Rectal smooth muscle tissue (tissue), 1 donor: Measurements from ENCODE around the gene C1orf74.
"Not testable (repeated sequence)": the region's sequence is repeated elsewhere in the genome, so short reads cannot be mapped to it uniquely, and the experiment has no call there.

Source experiments
- H3K27ac ChIP-seq: one replicate; pipeline ENCODE4 v1.7.0; 2013; ENCODE audit warnings: low read depth, low read length, inconsistent platforms
- H3K27me3 ChIP-seq: one replicate; pipeline ENCODE4 v1.7.0; 2013; ENCODE audit warnings: low read length; ENCODE audit not compliant: control insufficient read depth, insufficient read depth
- H3K36me3 ChIP-seq: one replicate; pipeline ENCODE4 v1.7.0; 2013; ENCODE audit warnings: low read length; ENCODE audit not compliant: control insufficient read depth, insufficient read depth
- H3K4me1 ChIP-seq: one replicate; pipeline ENCODE4 v1.7.0; 2013; ENCODE audit warnings: low read length; ENCODE audit not compliant: control insufficient read depth, insufficient read depth
- H3K4me3 ChIP-seq: one replicate; pipeline ENCODE4 v1.7.0; 2013; ENCODE audit warnings: low read length
- H3K9ac ChIP-seq: one replicate; pipeline ENCODE4 v1.7.0; 2013; ENCODE audit warnings: low read length

C1orf74 gene

DNA sequence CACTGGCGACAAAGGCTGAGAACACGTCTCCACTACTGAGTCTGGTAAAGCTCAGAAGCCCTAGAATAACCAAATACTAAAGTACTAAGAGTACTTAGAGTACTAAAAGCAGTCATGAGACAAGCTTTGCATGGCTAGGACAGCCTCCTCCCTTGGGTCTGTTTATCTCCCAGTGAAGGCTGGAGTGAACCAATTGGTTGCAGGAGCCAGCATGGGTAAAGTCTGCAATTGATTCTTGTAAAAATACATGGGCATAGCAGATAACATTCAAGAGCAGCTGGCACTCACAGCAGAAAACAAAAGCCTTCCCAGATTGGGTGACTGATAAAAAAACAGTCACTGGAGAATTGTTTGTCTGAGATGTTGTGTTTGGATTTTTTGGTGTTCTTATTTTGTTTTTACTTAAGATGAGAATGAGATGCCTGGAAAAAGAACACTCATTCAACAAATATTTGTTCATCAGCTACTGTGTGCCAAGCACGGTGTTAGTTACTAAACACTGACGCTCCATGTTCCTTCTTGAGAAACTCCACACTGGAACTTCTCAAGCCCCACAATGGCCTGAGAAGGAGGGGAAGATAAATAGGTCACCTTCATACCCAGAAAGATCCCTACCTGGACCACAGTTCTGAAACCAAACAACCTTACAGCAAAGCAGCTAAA lies 17.9 kb upstream of the C1orf74 start:
- H3K27ac ChIP-seq: no peak overlapping the region
- no peaks in the 10 kb centered on the region for H3K27me3 ChIP-seq
- H3K4me1 ChIP-seq: no peaks in the 10 kb centered on the region
- no peak overlapping the region for H3K9ac ChIP-seq
- no peaks in the 10 kb centered on the region for H3K36me3 ChIP-seq
- no peak overlapping the region for H3K4me3 ChIP-seq

- Histone ChIP-seq H3K36me3 (no peaks in the 10 kb centered on the region), H3K9ac (no peak overlapping the region), H3K4me1 (no peaks in the 10 kb centered on the region), H3K27ac (no peak overlapping the region), H3K27me3 (no peaks in the 10 kb centered on the region), H3K4me3 (no peak overlapping the region)
Observed at GRCh38 chr1:209800984-209801834, 16.9 kb upstream of the C1orf74 start.

GRCh38 chr1:209797978-209798639 lies 13.8 kb upstream of the C1orf74 start:
- H3K4me3 ChIP-seq: no peak overlapping the region
- H3K27me3 ChIP-seq: no peaks in the 10 kb centered on the region
- H3K9ac ChIP-seq: no peak overlapping the region
- H3K36me3 ChIP-seq: no peaks in the 10 kb centered on the region
- no peak overlapping the region for H3K27ac ChIP-seq
- no peaks in the 10 kb centered on the region for H3K4me1 ChIP-seq

- not testable (repeated sequence) for H3K4me1 ChIP-seq, H3K9ac ChIP-seq, H3K27ac ChIP-seq, H3K27me3 ChIP-seq, H3K4me3 ChIP-seq, H3K36me3 ChIP-seq
Observed at GRCh38 chr1:209793711-209794110, 9.4 kb upstream of the C1orf74 start.

DNA sequence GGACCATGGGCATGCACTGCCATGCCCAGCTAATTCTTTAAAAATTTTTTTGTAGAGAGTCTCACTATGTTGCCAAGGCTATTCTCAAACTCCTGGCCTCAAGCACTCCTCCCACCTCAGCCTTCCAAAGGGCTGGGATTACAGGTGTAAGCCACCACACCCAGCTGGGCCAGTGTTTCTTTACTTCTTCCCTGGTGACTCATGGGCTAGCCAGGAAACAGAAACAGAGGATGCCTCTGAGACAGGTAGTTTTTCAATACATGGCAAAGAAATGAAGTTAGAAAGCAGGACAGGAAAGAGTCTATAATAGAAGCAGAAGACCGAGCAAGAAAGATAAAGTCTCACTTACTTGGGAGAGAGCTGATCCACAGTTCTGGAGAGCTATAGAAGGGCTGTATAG lies 7.6 kb upstream of the C1orf74 start:
- H3K9ac ChIP-seq: no peak overlapping the region
- peaks cover 8% of the 10 kb centered on the region for H3K4me1 ChIP-seq
- H3K36me3 ChIP-seq: no peaks in the 10 kb centered on the region
- no peak overlapping the region for H3K4me3 ChIP-seq
- no peaks in the 10 kb centered on the region for H3K27me3 ChIP-seq
- H3K27ac ChIP-seq: no peak overlapping the region

- Histone ChIP-seq H3K4me3 (peak overlapping the region; percentile 1), H3K27me3 (no peaks in the 10 kb centered on the region), H3K27ac (no peak overlapping the region), H3K4me1 (peaks cover 8% of the 10 kb centered on the region), H3K36me3 (no peaks in the 10 kb centered on the region), H3K9ac (no peak overlapping the region)
Observed at GRCh38 chr1:209790286-209791193, 6.2 kb upstream of the C1orf74 start.

DNA sequence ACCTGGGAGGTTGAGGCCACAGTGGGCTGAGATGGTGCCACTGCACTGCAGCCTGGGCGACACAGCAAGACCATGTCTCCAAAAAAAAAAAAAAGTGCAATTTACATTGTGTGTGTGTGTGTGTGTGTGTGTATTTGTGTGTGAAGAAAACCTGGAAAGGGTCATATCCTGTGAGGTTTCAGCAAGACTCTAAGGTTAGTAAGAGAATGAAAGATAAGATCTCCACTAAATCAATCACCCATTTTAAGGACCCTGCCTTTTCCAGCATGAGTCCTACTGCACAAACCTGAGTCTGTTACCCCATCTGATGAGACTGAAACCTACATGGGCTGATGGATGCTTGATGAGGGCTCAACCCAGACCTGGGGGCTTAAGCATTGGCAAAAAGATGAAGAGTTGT lies 4.9 kb upstream of the C1orf74 start:
- H3K36me3 ChIP-seq: no peaks in the 10 kb centered on the region
- no peak overlapping the region for H3K27ac ChIP-seq
- no peaks in the 10 kb centered on the region for H3K27me3 ChIP-seq
- H3K4me3 ChIP-seq: no peak overlapping the region
- peaks cover 11% of the 10 kb centered on the region for H3K4me1 ChIP-seq
- H3K9ac ChIP-seq: no peak overlapping the region

GRCh38 chr1:209787551-209787950 lies 3.2 kb upstream of the C1orf74 start:
- no peak overlapping the region for H3K9ac ChIP-seq
- H3K4me3 ChIP-seq: peak overlapping the region; percentile 27
- H3K27ac ChIP-seq: peak overlapping the region; percentile 92

GRCh38 chr1:209786146-209786545 lies 1.8 kb upstream of the C1orf74 start:
- no peaks in the 10 kb centered on the region for H3K27me3 ChIP-seq
- no peak overlapping the region for H3K27ac ChIP-seq
- peaks cover 21% of the 10 kb centered on the region for H3K4me1 ChIP-seq
- H3K36me3 ChIP-seq: no peaks in the 10 kb centered on the region
- no peak overlapping the region for H3K4me3 ChIP-seq
- no peak overlapping the region for H3K9ac ChIP-seq

More at GRCh38 chr1:209787551-209787950, 3.2 kb upstream of the C1orf74 start:
- Histone ChIP-seq H3K36me3 (no peaks in the 10 kb centered on the region), H3K4me1 (peaks cover 21% of the 10 kb centered on the region), H3K27me3 (no peaks in the 10 kb centered on the region)

GRCh38 chr1:209785592-209785991 lies 1.2 kb upstream of the C1orf74 start:
- Histone ChIP-seq H3K4me3 (no peak overlapping the region), H3K27me3 (no peaks in the 10 kb centered on the region), H3K9ac (no peak overlapping the region), H3K36me3 (no peaks in the 10 kb centered on the region), H3K4me1 (peaks cover 21% of the 10 kb centered on the region), H3K27ac (no peak overlapping the region)

- no peak overlapping the region for H3K27ac ChIP-seq
- no peaks in the 10 kb centered on the region for H3K27me3 ChIP-seq
- H3K9ac ChIP-seq: no peak overlapping the region
- H3K36me3 ChIP-seq: no peaks in the 10 kb centered on the region
- peaks cover 19% of the 10 kb centered on the region for H3K4me1 ChIP-seq
- H3K4me3 ChIP-seq: peak overlapping the region; percentile 81
Observed at GRCh38 chr1:209783386-209783785, 973 bp downstream of the C1orf74 start.

DNA sequence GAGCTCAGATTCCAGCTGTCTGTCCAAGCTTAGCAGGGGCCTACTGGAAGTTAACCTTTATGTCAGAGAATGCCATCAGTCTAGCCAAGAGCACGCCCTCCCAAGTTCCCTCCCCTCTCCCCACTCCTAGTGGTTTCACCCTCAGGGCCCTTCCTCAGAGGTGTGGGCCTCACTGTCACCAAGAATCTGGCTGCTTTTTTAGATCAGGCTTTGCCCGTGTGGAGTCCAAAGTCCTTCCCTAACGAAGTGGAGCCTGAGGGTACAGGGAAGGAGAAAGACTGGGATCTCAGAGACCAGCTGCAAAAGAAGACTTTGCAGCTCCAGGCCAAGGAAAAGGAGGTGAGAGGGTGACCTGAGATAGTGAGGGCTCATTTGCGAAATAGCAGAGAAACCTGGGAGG lies 4.1 kb downstream of the C1orf74 start:
- Histone ChIP-seq H3K36me3 (peaks cover 3% of the 10 kb centered on the region), H3K4me1 (peaks cover 13% of the 10 kb centered on the region), H3K27me3 (no peaks in the 10 kb centered on the region), H3K27ac (no peak overlapping the region), H3K4me3 (no peak overlapping the region), H3K9ac (no peak overlapping the region)
